ENCODE measurements around the gene RASSF5. TPM values are rescaled to one million over a fixed set of nuclear protein-coding genes. Genes with fewer than 3 reads are reported as not detected.

RASSF5 gene
- total RNA-seq = 100 to 1,000 TPM; 211 TPM

DNA sequence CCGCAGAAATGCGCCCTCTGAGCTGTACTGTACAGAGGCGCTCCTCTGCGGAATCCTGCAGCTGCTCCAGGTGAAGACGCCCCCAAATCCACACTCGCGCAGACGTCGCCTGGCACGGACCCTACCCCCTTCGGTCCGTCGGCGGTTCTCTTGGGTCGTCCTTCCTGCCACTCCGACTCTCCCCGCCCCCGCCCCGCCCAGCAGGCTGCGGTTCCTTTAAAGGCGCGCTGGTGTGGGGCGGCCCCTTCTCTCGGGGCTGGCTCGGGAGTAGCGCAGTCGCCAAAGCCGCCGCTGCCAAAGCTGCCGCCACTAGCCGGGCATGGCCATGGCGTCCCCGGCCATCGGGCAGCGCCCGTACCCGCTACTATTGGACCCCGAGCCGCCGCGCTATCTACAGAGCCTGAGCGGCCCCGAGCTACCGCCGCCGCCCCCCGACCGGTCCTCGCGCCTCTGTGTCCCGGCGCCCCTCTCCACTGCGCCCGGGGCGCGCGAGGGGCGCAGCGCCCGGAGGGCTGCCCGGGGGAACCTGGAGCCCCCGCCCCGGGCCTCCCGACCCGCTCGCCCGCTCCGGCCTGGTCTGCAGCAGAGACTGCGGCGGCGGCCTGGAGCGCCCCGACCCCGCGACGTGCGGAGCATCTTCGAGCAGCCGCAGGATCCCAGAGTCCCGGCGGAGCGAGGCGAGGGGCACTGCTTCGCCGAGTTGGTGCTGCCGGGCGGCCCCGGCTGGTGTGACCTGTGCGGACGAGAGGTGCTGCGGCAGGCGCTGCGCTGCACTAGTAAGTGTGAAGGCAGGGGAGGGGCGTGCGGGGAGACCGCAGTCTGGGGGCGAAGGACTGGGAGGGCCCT is at the start of gene RASSF5:
Gene RASSF5, plus strand, starts transcription at position 248 of the 846 bp plus-strand sequence. Its CDS starts 72 bp downstream, at position 320.
- peak; percentile 86 for DNase-seq
- H3K4me3 Mint-ChIP-seq = peak within 1 kb of the TSS; percentile 78
- peak within 1 kb of the TSS; percentile 50 for H3K27ac Mint-ChIP-seq
- POLR2A ChIA-PET = interaction anchor here (0.6 to 2.3 kb wide), 15 partner anchors 9 to 665 kb away, joined by 3 to 8 read pairs (median 4); partner anchors contain the start of gene IKBKE
- no peaks in the 10 kb centered on the region for H3K9me3 Mint-ChIP-seq
- H3K36me3 Mint-ChIP-seq = no peaks in the 10 kb centered on the region
- peaks cover 26% of the 10 kb centered on the region for H3K27me3 Mint-ChIP-seq
- peak; percentile 87 for ATAC-seq (ENCODE audit: low read depth)
- peaks cover 31% of the 10 kb centered on the region for H3K4me1 Mint-ChIP-seq

DNA sequence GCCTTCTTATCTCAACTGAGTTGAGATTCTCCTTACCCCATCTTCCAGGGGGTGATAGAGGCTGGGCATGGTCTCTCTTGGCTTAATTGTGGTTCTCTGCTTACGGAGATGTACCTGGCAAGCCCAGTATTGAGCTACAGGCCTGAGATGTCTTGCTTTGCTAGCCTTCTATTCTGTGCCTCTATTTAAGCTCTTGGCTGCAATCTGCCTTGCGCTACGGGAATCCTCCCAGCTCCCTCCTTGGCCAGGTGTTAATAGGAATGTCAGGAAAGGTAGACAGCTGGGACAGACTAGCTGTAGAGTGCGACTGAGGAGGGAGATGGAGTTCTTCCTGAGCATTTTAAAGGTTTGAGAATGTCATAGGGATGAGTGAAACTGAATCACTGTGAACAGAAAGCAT is 47.6 kb upstream of the RASSF5 start:
- peaks cover 12% of the 10 kb centered on the region for H3K36me3 Mint-ChIP-seq
- ATAC-seq (ENCODE audit: low read depth) = no peak
- POLR2A ChIA-PET = no interaction called here

DNA sequence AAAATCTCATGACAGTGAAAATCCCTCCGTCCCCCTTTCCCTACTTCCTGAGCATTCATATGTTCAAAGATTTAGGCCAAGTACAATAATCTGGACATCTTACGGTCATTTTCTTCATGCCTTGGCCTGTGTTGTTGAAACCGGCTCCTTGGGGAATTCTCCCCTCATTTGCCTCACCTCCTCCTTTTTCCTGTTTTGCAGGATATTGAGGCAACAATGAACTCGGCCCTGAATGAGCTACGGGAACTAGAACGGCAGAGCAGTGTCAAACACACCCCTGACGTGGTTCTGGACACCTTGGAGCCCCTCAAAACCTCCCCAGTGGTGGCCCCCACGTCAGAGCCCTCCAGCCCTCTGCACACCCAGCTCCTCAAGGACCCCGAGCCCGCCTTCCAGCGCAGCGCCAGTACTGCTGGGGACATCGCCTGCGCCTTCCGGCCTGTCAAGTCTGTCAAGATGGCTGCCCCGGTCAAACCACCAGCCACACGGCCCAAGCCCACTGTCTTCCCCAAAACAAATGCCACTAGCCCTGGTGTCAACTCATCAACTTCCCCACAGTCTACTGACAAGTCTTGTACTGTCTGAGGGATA is 46.4 kb upstream of the RASSF5 start:
- no peak for DNase-seq
- Mint-ChIP-seq H3K27ac (no peak overlapping the region), H3K27me3 (no peaks in the 10 kb centered on the region), H3K4me1 (peaks cover 27% of the 10 kb centered on the region), H3K9me3 (no peaks in the 10 kb centered on the region), H3K36me3 (peaks cover 10% of the 10 kb centered on the region), H3K4me3 (no peak overlapping the region)
- no peak for ATAC-seq (ENCODE audit: low read depth)
- POLR2A ChIA-PET = interaction anchor here (0.8 kb wide), 2 partner anchors 10 to 18 kb away, joined by 4 read pairs; partner anchors contain the start of gene IKBKE

More for the DNA sequence above, 47.6 kb upstream of the RASSF5 start:
- no peaks in the 10 kb centered on the region for H3K27me3 Mint-ChIP-seq
- H3K9me3 Mint-ChIP-seq = no peaks in the 10 kb centered on the region
- peaks cover 20% of the 10 kb centered on the region for H3K4me1 Mint-ChIP-seq
- no peak overlapping the region for H3K4me3 Mint-ChIP-seq
- H3K27ac Mint-ChIP-seq = peak overlapping the region; percentile 47
- DNase-seq = no peak

DNA sequence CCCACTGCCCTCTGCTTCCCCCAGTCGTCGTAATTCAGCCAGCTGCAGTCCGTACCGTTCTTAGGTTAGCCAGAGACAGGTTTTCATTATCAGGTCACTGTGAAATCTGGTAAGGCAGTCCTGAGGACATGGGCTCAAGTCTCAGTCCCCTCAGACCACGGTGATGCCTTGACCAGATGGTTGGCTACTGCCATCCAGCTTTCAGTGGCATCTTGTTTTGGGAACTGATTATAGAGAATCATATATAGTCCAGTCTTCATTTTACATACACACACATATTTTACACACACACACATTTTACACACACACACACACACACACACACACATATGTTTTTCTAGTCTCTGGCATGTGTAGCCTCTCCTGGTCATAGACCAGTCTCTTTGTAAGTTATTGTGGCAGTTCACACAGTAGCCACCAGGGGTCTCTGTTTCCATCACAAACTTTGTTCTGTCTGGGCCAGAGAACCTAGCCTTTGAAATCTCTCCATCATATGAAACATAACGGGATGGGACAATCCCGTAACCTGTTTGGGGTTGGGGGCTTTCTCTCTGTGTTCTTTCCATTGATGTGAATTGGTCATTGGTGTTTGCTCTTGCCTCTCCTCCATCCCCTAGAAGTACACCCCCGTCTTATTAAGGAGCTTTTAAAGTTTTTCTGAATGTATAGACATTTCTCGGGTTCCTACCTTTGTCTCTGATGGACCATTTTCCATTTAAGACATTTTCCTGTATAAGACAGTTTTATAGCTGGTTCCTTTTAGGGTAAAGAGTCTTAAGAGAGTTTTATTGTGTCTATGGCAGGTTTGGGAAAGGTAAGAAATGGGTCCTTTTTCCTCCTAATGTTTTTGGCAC is 45.5 kb upstream of the RASSF5 start:
- DNase-seq (peak; percentile 53), ATAC-seq (ENCODE audit: low read depth) (peak; percentile 73)
- peak overlapping the region; percentile 37 for H3K27ac Mint-ChIP-seq
- peaks cover 6% of the 10 kb centered on the region for H3K36me3 Mint-ChIP-seq
- peaks cover 34% of the 10 kb centered on the region for H3K4me1 Mint-ChIP-seq
- H3K27me3 Mint-ChIP-seq = no peaks in the 10 kb centered on the region
- H3K9me3 Mint-ChIP-seq = no peaks in the 10 kb centered on the region
- no peak overlapping the region for H3K4me3 Mint-ChIP-seq
- POLR2A ChIA-PET = interaction anchor here (0.8 kb wide), 2 partner anchors 9 to 18 kb away, joined by 4 read pairs; partner anchors contain the start of gene IKBKE

DNA sequence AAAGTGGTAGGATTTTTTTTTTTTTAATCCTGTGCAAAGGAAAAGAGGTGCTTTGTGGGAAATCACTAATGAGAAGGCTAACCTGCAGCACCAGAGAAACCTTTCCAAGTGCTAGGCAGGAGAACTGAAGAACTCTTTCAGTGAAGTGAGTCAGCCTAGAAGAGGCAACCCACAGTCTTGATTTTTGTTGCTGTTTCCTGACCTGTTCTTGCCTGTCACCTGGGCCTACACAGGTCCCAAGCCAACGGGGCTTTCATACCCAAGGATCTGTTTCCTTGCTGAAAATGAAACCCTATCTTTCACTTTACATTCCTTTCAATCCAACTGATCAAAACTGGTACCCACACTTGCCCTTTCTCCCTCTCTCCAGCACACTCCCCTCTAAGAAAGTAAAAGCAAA is 44.2 kb upstream of the RASSF5 start:
- ATAC-seq (ENCODE audit: low read depth) (peak; percentile 21), DNase-seq (no peak)
- Mint-ChIP-seq H3K4me1 (peaks cover 46% of the 10 kb centered on the region), H3K4me3 (no peak overlapping the region), H3K36me3 (peaks cover 5% of the 10 kb centered on the region), H3K27ac (peak overlapping the region; percentile 75), H3K27me3 (no peaks in the 10 kb centered on the region), H3K9me3 (no peaks in the 10 kb centered on the region)
- POLR2A ChIA-PET = no interaction called here

DNA sequence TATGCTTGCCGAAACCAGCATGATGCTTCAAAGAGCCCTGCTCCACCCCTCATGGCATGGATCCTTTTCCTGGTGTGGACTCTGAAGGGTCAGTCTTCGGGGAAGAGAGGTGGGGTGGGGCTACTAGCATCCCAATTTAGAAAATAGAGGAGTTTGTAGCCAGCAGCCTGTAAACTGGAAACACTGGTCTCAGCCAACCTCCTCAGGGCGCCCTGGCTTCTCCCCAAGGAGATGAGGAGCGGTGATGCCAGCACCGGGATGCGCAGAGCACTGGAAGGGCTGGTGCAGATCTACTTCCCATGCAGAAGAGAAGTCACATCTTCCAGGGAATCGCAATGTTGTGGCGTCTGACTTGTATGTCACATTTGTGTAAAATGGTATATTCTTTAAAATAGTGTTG is 43.4 kb upstream of the RASSF5 start:
- no peaks in the 10 kb centered on the region for H3K9me3 Mint-ChIP-seq
- POLR2A ChIA-PET = interaction anchor here (0.6 kb wide), 1 partner anchor 254 kb away, joined by 4 read pairs; no protein-coding TSS in a partner anchor
- peaks cover 54% of the 10 kb centered on the region for H3K4me1 Mint-ChIP-seq
- no peak for DNase-seq
- no peak for ATAC-seq (ENCODE audit: low read depth)
- H3K36me3 Mint-ChIP-seq = peaks cover 5% of the 10 kb centered on the region
- no peaks in the 10 kb centered on the region for H3K27me3 Mint-ChIP-seq
- no peak overlapping the region for H3K4me3 Mint-ChIP-seq
- peak overlapping the region; percentile 75 for H3K27ac Mint-ChIP-seq

DNA sequence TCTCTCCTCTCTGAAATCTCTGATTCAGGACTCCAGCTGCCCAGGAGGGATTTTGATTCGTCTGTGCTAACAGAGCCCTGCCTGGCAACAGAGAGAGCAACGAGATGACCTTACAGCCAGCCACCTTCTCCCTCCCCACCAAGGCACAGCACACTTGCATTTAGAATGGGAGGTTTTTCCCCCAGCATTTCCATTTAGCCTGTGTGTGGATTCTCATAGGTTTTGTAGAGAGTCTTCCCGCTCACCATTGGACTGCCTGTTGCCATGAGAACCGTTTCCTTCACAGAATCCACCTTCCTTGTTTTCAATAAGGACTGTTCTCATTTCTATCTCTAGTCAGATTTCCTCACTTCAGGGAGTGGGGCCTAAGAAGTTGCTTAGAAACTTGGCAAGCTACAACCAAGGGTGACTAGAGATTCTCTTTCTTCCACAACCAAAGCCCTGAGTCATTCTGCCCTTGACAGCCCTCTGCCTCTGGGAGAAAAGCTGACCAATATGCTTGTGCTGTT is 42.8 kb upstream of the RASSF5 start:
- Mint-ChIP-seq H3K9me3 (no peaks in the 10 kb centered on the region), H3K4me3 (no peak overlapping the region), H3K27ac (no peak overlapping the region), H3K36me3 (peaks cover 5% of the 10 kb centered on the region), H3K27me3 (no peaks in the 10 kb centered on the region), H3K4me1 (peaks cover 60% of the 10 kb centered on the region)
- DNase-seq (no peak), ATAC-seq (ENCODE audit: low read depth) (no peak)
- POLR2A ChIA-PET = interaction anchor here (1.7 kb wide), 1 partner anchor 15 kb away, joined by 5 read pairs; no protein-coding TSS in a partner anchor

GRCh38 chr1:206465951-206466350 is 41.4 kb upstream of the RASSF5 start:
- ATAC-seq (ENCODE audit: low read depth) = no peak
- H3K27me3 Mint-ChIP-seq = no peaks in the 10 kb centered on the region
- POLR2A ChIA-PET = interaction anchor here (0.9 to 1.7 kb wide), 4 partner anchors 10 to 113 kb away, joined by 3 to 5 read pairs (median 3); partner anchors contain the start of gene RASSF5
- H3K4me1 Mint-ChIP-seq = peaks cover 67% of the 10 kb centered on the region
- H3K36me3 Mint-ChIP-seq = peaks cover 5% of the 10 kb centered on the region
- peak overlapping the region; percentile 98 for H3K27ac Mint-ChIP-seq
- H3K9me3 Mint-ChIP-seq = no peaks in the 10 kb centered on the region
- DNase-seq = no peak
- H3K4me3 Mint-ChIP-seq = peak overlapping the region; percentile 70

DNA sequence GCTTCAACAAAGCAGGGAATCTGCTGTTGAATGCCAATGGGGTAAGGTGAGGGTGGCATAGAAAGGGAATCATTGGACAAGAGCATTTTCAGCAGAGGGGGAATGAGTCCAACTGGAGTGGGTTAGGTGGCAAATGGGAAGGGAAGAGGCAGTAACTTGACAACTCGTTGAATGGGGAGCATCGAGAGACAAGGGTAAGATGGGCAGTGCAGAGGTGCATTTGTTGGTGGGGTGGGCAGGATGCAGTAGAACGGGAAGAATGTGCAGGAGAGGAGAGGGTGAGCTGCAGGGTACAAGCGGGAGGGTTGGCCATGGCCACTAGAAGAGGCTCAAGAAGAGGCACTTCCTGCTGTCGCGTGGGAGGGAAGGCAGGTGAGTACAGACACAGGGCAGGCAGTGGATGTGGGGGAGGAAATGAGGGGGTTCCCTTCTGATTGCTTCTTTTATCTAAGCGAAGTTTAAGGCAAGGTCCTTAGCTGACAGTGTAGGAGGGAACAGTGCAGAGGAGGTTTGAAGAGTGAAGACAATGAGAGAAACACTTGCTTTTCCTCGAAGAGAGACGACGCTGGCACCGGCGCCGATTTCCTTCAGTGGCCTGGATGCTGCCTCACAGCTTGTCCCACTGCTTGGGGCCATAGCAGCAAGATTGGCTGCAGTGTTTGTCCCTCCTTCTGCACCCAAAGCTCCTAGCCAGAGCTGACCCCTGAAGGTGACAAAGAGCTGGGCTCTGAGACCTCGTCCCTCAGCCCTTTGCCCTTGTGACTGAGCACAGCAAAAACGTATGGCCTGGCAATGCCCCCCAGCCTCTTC is 40.3 kb upstream of the RASSF5 start:
- peaks cover 6% of the 10 kb centered on the region for H3K36me3 Mint-ChIP-seq
- peak overlapping the region; percentile 98 for H3K27ac Mint-ChIP-seq
- ATAC-seq (ENCODE audit: low read depth) (no peak), DNase-seq (no peak)
- H3K4me3 Mint-ChIP-seq = peak overlapping the region; percentile 65
- no peaks in the 10 kb centered on the region for H3K9me3 Mint-ChIP-seq
- POLR2A ChIA-PET = interaction anchor here (1.3 to 1.4 kb wide), 2 partner anchors 9 to 13 kb away, joined by 3 to 5 read pairs; no protein-coding TSS in a partner anchor
- H3K27me3 Mint-ChIP-seq = no peaks in the 10 kb centered on the region
- H3K4me1 Mint-ChIP-seq = peaks cover 71% of the 10 kb centered on the region

- Mint-ChIP-seq H3K4me3 (peak overlapping the region; percentile 65), H3K4me1 (peaks cover 76% of the 10 kb centered on the region), H3K36me3 (peaks cover 10% of the 10 kb centered on the region), H3K27ac (peak overlapping the region; percentile 98), H3K27me3 (no peaks in the 10 kb centered on the region), H3K9me3 (no peaks in the 10 kb centered on the region)
- peak; percentile 60 for DNase-seq
- POLR2A ChIA-PET = interaction anchor here (1.4 kb wide), 1 partner anchor 12 kb away, joined by 5 read pairs; no protein-coding TSS in a partner anchor
- peak; percentile 15 for ATAC-seq (ENCODE audit: low read depth)
These were observed 39.4 kb upstream of the RASSF5 start for GRCh38 chr1:206467915-206468314.

DNA sequence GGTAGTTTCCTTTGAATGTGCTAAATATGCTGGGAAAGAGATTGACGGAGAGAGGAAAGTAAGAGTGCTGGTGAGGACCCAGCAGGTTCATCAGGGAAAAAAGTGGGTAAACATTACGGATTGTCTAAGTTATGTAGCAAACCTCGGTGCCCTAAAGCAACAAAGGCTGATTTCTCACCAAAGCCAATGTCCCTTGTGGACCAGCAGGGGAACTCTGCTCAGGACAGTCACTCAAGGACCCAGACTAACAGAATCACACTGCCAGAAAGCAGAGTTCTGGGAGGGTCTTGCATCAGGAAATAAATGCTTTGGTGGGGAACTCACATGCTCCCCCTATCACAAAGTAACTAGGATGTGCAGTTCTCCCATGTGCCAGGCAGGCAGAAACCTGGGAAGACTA is 38.8 kb upstream of the RASSF5 start:
- ATAC-seq (ENCODE audit: low read depth) = no peak
- Mint-ChIP-seq H3K9me3 (no peaks in the 10 kb centered on the region), H3K4me1 (peaks cover 77% of the 10 kb centered on the region), H3K4me3 (peak overlapping the region; percentile 65), H3K36me3 (peaks cover 13% of the 10 kb centered on the region), H3K27me3 (no peaks in the 10 kb centered on the region), H3K27ac (peak overlapping the region; percentile 98)
- POLR2A ChIA-PET = interaction anchor here (1.1 kb wide), 1 partner anchor 39 kb away, joined by 3 read pairs; the partner anchor contains the start of gene RASSF5
- no peak for DNase-seq
